HepG2 (cell line): ENCODE results near the gene SLC35B2. TPM values are rescaled to one million over a fixed set of nuclear protein-coding genes. Genes with fewer than 3 reads are reported as not detected.

Source experiments
- ATAC-seq: fragments of 200-7000 bp; cut with Tn5 transposase; 3 replicates; pipeline ENCODE4 v1.9.1; 2020; ENCODE audit warnings: mild to moderate bottlenecking, moderate library complexity
- BruUV-seq: library from RNA; stranded (reverse); fragments of 400-500 nt; replicated peaks from 2 replicates; lab custom pipeline; 2021; lab: Mats Ljungman, UMichigan
- CTCF ChIA-PET: fragments of 300-600 bp; formaldehyde crosslinking; extraction: SDS; loops from one replicate; lab custom pipeline; 2021; ENCODE audit warnings: low total read pairs, inconsistent platforms, low intra/inter-chr PET ratio; lab: Yijun Ruan, JAX
- POLR2A ChIA-PET: fragments of 350-600 bp; sonication (Branson Sonifier 250); formaldehyde crosslinking; loops from one replicate; lab custom pipeline; 2020; ENCODE audit warnings: antibody characterized with exemption, inconsistent platforms; lab: Yijun Ruan, JAX
- DNase-seq: peaks from one replicate; pipeline ENCODE4 v3.0.0-alpha.2; 2015; ENCODE audit warnings: low spot score
- FAIRE-seq: peaks from 3 replicates; lab custom pipeline; 2011; peaks lifted over from hg19 to GRCh38; lab: Jason Lieb, UNC
- H2AFZ ChIP-seq: one replicate; pipeline ENCODE4 v1.6.1; 2011; ENCODE audit warnings: low read length, inconsistent platforms
- H3K27ac ChIP-seq: fragments of 300-600 bp; 3 replicates; pipeline ENCODE4 v1.8.0; 2011; ENCODE audit warnings: mixed run types, mild to moderate bottlenecking, mixed read lengths, low read length, inconsistent platforms; ENCODE audit not compliant: insufficient read depth; ENCODE audit errors: extremely low read length
- H3K27me3 ChIP-seq, 2 experiments: fragments of 200-600 bp in 1 of 2; 2 replicates in 1 of 2; 3 replicates in 1 of 2; pipeline versions ENCODE4 v1.6.0 to v1.8.0; 2011; ENCODE audit warnings: low read length in 2 of 2, mild to moderate bottlenecking in 2 of 2, moderate library complexity in 2 of 2, inconsistent platforms in 1 of 2; ENCODE audit not compliant: insufficient read depth in 2 of 2, control insufficient read depth in 1 of 2
- H3K36me3 ChIP-seq, 2 experiments: fragments of 200-600 bp in 1 of 2; replicated peaks in 1 of 2; 2 replicates in 1 of 2; 3 replicates in 1 of 2; pipeline versions ENCODE4 v1.5.1 to v1.8.0; 2011; ENCODE audit warnings: low read length in 2 of 2, inconsistent platforms in 1 of 2; ENCODE audit not compliant: insufficient read depth in 2 of 2, control insufficient read depth in 1 of 2
- H3K4me1 ChIP-seq: 2 replicates; pipeline ENCODE4 v1.5.1; 2012; ENCODE audit warnings: low read length, inconsistent platforms; ENCODE audit not compliant: insufficient read depth
- H3K4me2 ChIP-seq: 2 replicates; pipeline ENCODE4 v1.6.0; 2011; ENCODE audit warnings: low read depth, low read length, inconsistent platforms
- H3K4me3 ChIP-seq, 3 experiments: fragments of 200-600 bp in 1 of 3; sonication (generic), shearing (Covaris generic) in 1 of 3; replicated peaks in 1 of 3; 2 replicates each; pipeline ENCODE4 v1.5.1; 2011 to 2016; ENCODE audit warnings: low read length in 3 of 3, inconsistent platforms in 2 of 3, low read depth in 2 of 3, mild to moderate bottlenecking in 2 of 3, control low read depth in 1 of 3, mixed read lengths in 1 of 3; ENCODE audit not compliant: insufficient read depth in 1 of 3
- H3K79me2 ChIP-seq: one replicate; pipeline ENCODE4 v1.6.1; 2011; ENCODE audit warnings: low read length, inconsistent platforms; ENCODE audit not compliant: insufficient read depth
- H3K9ac ChIP-seq: 2 replicates; pipeline ENCODE4 v1.6.0; 2011; ENCODE audit warnings: mild to moderate bottlenecking, low read depth, low read length, inconsistent platforms; ENCODE audit not compliant: insufficient read depth
- H3K9me3 ChIP-seq: 2 replicates; pipeline ENCODE4 v1.5.1; 2012; ENCODE audit warnings: mild to moderate bottlenecking, low read length
- H4K20me1 ChIP-seq: 2 replicates; pipeline ENCODE4 v1.6.0; 2011; ENCODE audit warnings: inconsistent platforms, mild to moderate bottlenecking, low read length, moderate library complexity; ENCODE audit not compliant: insufficient read depth
- CENPX ChIP-seq: sonication (generic); formaldehyde crosslinking; IDR thresholded peaks from 2 replicates; pipeline ENCODE4 v1.9.0; 2021; ENCODE audit warnings: mild to moderate bottlenecking, missing genetic modification reagents, moderate library complexity
- E2F1 ChIP-seq: sonication (generic); formaldehyde crosslinking; IDR thresholded peaks from 2 replicates; pipeline ENCODE4 v1.5.0; 2020; ENCODE audit warnings: missing genetic modification reagents
- ELF1 ChIP-seq: sonication (generic); formaldehyde crosslinking; IDR thresholded peaks from 2 replicates; pipeline ENCODE4 v1.4.0; 2020; ENCODE audit warnings: missing genetic modification reagents
- FOSL2 ChIP-seq: sonication (generic); formaldehyde crosslinking; IDR thresholded peaks from 2 replicates; pipeline ENCODE4 v1.4.0; 2020; ENCODE audit warnings: missing genetic modification reagents
- HNRNPUL1 ChIP-seq: fragments of 200-400 bp; formaldehyde crosslinking; IDR thresholded peaks from 2 replicates; pipeline ENCODE4 v1.6.1; 2017; ENCODE audit warnings: low read depth, mild to moderate bottlenecking, low read length, moderate library complexity
- KAT2B ChIP-seq: fragments of 150-350 bp; IDR thresholded peaks from 2 replicates; pipeline ENCODE4 v1.6.1; 2014; ENCODE audit warnings: low read depth, low read length, borderline replicate concordance
- MAFF ChIP-seq: IDR thresholded peaks from 2 replicates; pipeline ENCODE4 v1.6.1; 2011; ENCODE audit warnings: low read depth, low read length, improper control_type of control experiment
- MIER3 ChIP-seq: IDR thresholded peaks from 2 replicates; pipeline ENCODE4 v1.6.1; 2016; ENCODE audit warnings: missing compliant biosample characterization, borderline replicate concordance
- PRDM4 ChIP-seq: sonication (generic); formaldehyde crosslinking; IDR thresholded peaks from 2 replicates; pipeline ENCODE4 v1.9.0; 2021; ENCODE audit warnings: missing genetic modification reagents, borderline replicate concordance
- TAF15 ChIP-seq: fragments of 200-400 bp; formaldehyde crosslinking; IDR thresholded peaks from one replicate; pipeline ENCODE4 v1.6.1; 2018; ENCODE audit warnings: mild to moderate bottlenecking, low read depth, low read length; ENCODE audit not compliant: poor library complexity, severe bottlenecking
- TFDP1 ChIP-seq: IDR thresholded peaks from 2 replicates; pipeline ENCODE4 v1.6.1; 2016; ENCODE audit warnings: missing compliant biosample characterization, missing genetic modification reagents, borderline replicate concordance
- ZBED4 ChIP-seq: sonication (generic); formaldehyde crosslinking; IDR thresholded peaks from 2 replicates; pipeline ENCODE4 v1.4.0; 2020; ENCODE audit warnings: missing genetic modification reagents, borderline replicate concordance
- ZFP62 ChIP-seq: sonication (generic); formaldehyde crosslinking; IDR thresholded peaks from 2 replicates; pipeline ENCODE4 v1.4.0; 2020; ENCODE audit warnings: missing genetic modification reagents
- WGBS: methylation state at CpG from one replicate; pipeline ENCODE4 v1.1.6; 2017; ENCODE audit warnings: low lambda C conversion rate; 5-methylcytosine and 5-hydroxymethylcytosine counted together
- in situ Hi-C: cut with HindIII; loops from 2 replicates; pipeline ENCODE4 v1.10.0; 2017; ENCODE audit warnings: low pct_unique_long_range_greater_than_20kb; ENCODE audit not compliant: extremely low pct_ligation_motif_present
- intact Hi-C: fragments of 100-400 bp; cut with micrococcal nuclease; formaldehyde crosslinking; loops from one replicate; pipeline ENCODE4 v1.10.0; 2022; ENCODE audit not compliant: unreplicated experiment
- polyA plus RNA-seq, 8 experiments: library from polyadenylated mRNA; depleted of rRNA in 3 of 8; stranded (reverse) in 7 of 8; unstranded in 1 of 8; fragments of >200 nt; fragmentation: Illumina TruSeq in 4 of 8; extraction: Trizol in 4 of 8; gene quantifications; 2 replicates each; pipeline versions ENCODE4 v1.2.1 to v1.2.3, GENCODE V29; 2011 to 2016; ENCODE audit warnings: low read depth in 4 of 8, missing spikeins in 1 of 8, mixed read lengths in 1 of 8; ENCODE audit not compliant: insufficient read depth in 1 of 8
- total RNA-seq, 5 experiments: library from RNA; depleted of rRNA; stranded (reverse); fragments of >200 nt; fragmentation: Illumina TruSeq; extraction: Trizol; gene quantifications; 2 replicates each; pipeline ENCODE4 v1.2.3, GENCODE V29; 2016; ENCODE audit warnings: low read depth in 1 of 5

SLC35B2 gene
- total and polyA plus RNA-seq, 2 of the 13 experiments (the other 11 are each of a cell fraction or from before 2014, with no cell fraction given) = 61.1 to 148 TPM

GRCh38 chr6:44300292-44300823, 43.0 kb upstream of the SLC35B2 start:
- no TSS peak for BruUV-seq
- 86% methylated on average over 7 of the region's 7 CpGs for WGBS
- CTCF ChIA-PET = no interaction called here

More at GRCh38 chr6:44300292-44300823, 43.0 kb upstream of the SLC35B2 start:
- DNase-seq (no peak), FAIRE-seq (no peak), ATAC-seq (no peak)
- H3K4me2 ChIP-seq = no peak overlapping the region
- no peak overlapping the region for H2AFZ ChIP-seq
- H3K36me3 ChIP-seq = peaks cover 38 to 42% of the 10 kb centered on the region in 2 experiments
- no peak overlapping the region for H3K27ac ChIP-seq
- H3K27me3 ChIP-seq = peaks cover 0 to 6% of the 10 kb centered on the region in 2 experiments; a peak in 1 of 5 replicates
- in situ Hi-C loops (no loop called here), intact Hi-C loops (no loop called here)
- H3K4me1 ChIP-seq = no peaks in the 10 kb centered on the region
- H3K79me2 ChIP-seq = no peaks in the 10 kb centered on the region
- no peaks in the 10 kb centered on the region for H4K20me1 ChIP-seq
- H3K9me3 ChIP-seq = no peaks in the 10 kb centered on the region
- H3K4me3 ChIP-seq = no peak overlapping the region
- no peak overlapping the region for H3K9ac ChIP-seq
- POLR2A ChIA-PET = interaction anchor here (0.5 kb wide), 1 partner anchor 595 kb away, joined by 3 read pairs; no protein-coding TSS in a partner anchor
- TF ChIP-seq ZBED4 (CRISPR knock-in tag) = no peak
- no peak for TF ChIP-seq ZFP62 (CRISPR knock-in tag)
- no peak for TF ChIP-seq MIER3 (CRISPR knock-in tag)
- no peak for TF ChIP-seq KAT2B
- TF ChIP-seq TAF15 = no peak
- no peak for TF ChIP-seq MAFF
- no peak for TF ChIP-seq PRDM4 (CRISPR knock-in tag)
- TF ChIP-seq FOSL2 (CRISPR knock-in tag) = no peak
- no peak for TF ChIP-seq E2F1 (CRISPR knock-in tag)
- TF ChIP-seq ELF1 (CRISPR knock-in tag) = no peak
- TF ChIP-seq TFDP1 (CRISPR knock-in tag) = no peak
- no peak for TF ChIP-seq CENPX (CRISPR knock-in tag)
- TF ChIP-seq HNRNPUL1 = no peak
